Measurements from ENCODE around the gene MYO15A. TPM values are rescaled to one million over a fixed set of nuclear protein-coding genes. Genes with fewer than 3 reads are reported as not detected.
A peak's percentile ranks its signal among the peaks of the same experiment; 100 is the strongest.

The MYO15A gene
- polyA plus RNA-seq, 1 donor from 2014 or later = 0.48 TPM

- Mint-ChIP-seq H3K27me3 (no peaks in the 10 kb centered on the region), H3K4me1 (peaks cover 0 to 12% (median 9%) of the 10 kb centered on the region in 3 donors), H3K27ac (no peak overlapping the region), H3K9me3 (no peaks in the 10 kb centered on the region), H3K36me3 (peaks cover 2% of the 10 kb centered on the region), H3K4me3 (peak overlapping the region in 1 of 4 donors; percentile 74)
Measured at GRCh38 chr17:18151290-18151689, 42.7 kb downstream of the MYO15A start.

- H3K9me3 Mint-ChIP-seq = no peaks in the 10 kb centered on the region
- peak overlapping the region in 1 of 4 donors; percentile 74 for H3K4me3 Mint-ChIP-seq
- peaks cover 0 to 20% (median 18%) of the 10 kb centered on the region in 3 donors for H3K4me1 Mint-ChIP-seq
- H3K27me3 Mint-ChIP-seq = no peaks in the 10 kb centered on the region
- peak overlapping the region in 1 of 3 donors; percentile 39 for H3K27ac Mint-ChIP-seq
- peaks cover 2% of the 10 kb centered on the region for H3K36me3 Mint-ChIP-seq
Measured at GRCh38 chr17:18155179-18155578, 46.6 kb downstream of the MYO15A start.

GRCh38 chr17:18156171-18156975, 47.8 kb downstream of the MYO15A start:
- peaks cover 2% of the 10 kb centered on the region for H3K36me3 Mint-ChIP-seq
- H3K9me3 Mint-ChIP-seq = no peaks in the 10 kb centered on the region
- peak overlapping the region in 1 of 4 donors; percentile 27 for H3K4me3 Mint-ChIP-seq
- peaks cover 0 to 20% (median 18%) of the 10 kb centered on the region in 3 donors for H3K4me1 Mint-ChIP-seq
- peak overlapping the region in 1 of 3 donors; percentile 45 for H3K27ac Mint-ChIP-seq
- H3K27me3 Mint-ChIP-seq = peaks cover 2% of the 10 kb centered on the region

- Mint-ChIP-seq H3K4me3 (peak overlapping the region in 2 of 4 donors; percentile 17 to 74), H3K4me1 (peaks cover 0 to 20% (median 18%) of the 10 kb centered on the region in 3 donors), H3K36me3 (peaks cover 2% of the 10 kb centered on the region), H3K27ac (peak overlapping the region in 1 of 3 donors; percentile 19), H3K9me3 (no peaks in the 10 kb centered on the region), H3K27me3 (peaks cover 4% of the 10 kb centered on the region)
Measured at GRCh38 chr17:18156976-18157280, 48.4 kb downstream of the MYO15A start.

GRCh38 chr17:18157354-18157985, 48.9 kb downstream of the MYO15A start:
- Mint-ChIP-seq H3K4me3 (peak overlapping the region; percentile 54 to 93 (median 83)), H3K9me3 (no peaks in the 10 kb centered on the region), H3K4me1 (peaks cover 0 to 19% (median 18%) of the 10 kb centered on the region in 3 donors), H3K27me3 (peaks cover 4% of the 10 kb centered on the region), H3K27ac (peak overlapping the region in 2 of 3 donors; percentile 19 to 54), H3K36me3 (peaks cover 2% of the 10 kb centered on the region)

GRCh38 chr17:18158022-18158600, 49.6 kb downstream of the MYO15A start:
- H3K4me1 Mint-ChIP-seq = peaks cover 0 to 16% (median 16%) of the 10 kb centered on the region in 3 donors

GRCh38 chr17:18159551-18160120, 51.1 kb downstream of the MYO15A start:
- peaks cover 0 to 11% (median 9%) of the 10 kb centered on the region in 3 donors for H3K4me1 Mint-ChIP-seq
- H3K36me3 Mint-ChIP-seq = no peaks in the 10 kb centered on the region
- H3K9me3 Mint-ChIP-seq = no peaks in the 10 kb centered on the region
- H3K27ac Mint-ChIP-seq = peak overlapping the region in 1 of 3 donors; percentile 93
- peak overlapping the region; percentile 43 to 81 (median 50) for H3K4me3 Mint-ChIP-seq
- peaks cover 4% of the 10 kb centered on the region for H3K27me3 Mint-ChIP-seq

More at GRCh38 chr17:18158022-18158600, 49.6 kb downstream of the MYO15A start:
- Mint-ChIP-seq H3K27ac (peak overlapping the region; percentile 19 to 68 (median 54)), H3K9me3 (no peaks in the 10 kb centered on the region), H3K27me3 (peaks cover 4% of the 10 kb centered on the region), H3K4me3 (peak overlapping the region; percentile 74 to 93 (median 88)), H3K36me3 (no peaks in the 10 kb centered on the region)

GRCh38 chr17:18160128-18160856, 51.7 kb downstream of the MYO15A start:
- no peaks in the 10 kb centered on the region for H3K36me3 Mint-ChIP-seq
- H3K4me1 Mint-ChIP-seq = peaks cover 0 to 9% (median 9%) of the 10 kb centered on the region in 3 donors
- peaks cover 4% of the 10 kb centered on the region for H3K27me3 Mint-ChIP-seq
- no peaks in the 10 kb centered on the region for H3K9me3 Mint-ChIP-seq
- H3K27ac Mint-ChIP-seq = peak overlapping the region in 1 of 3 donors; percentile 93
- peak overlapping the region; percentile 43 to 81 (median 50) for H3K4me3 Mint-ChIP-seq

- H3K36me3 Mint-ChIP-seq = no peaks in the 10 kb centered on the region
- H3K4me3 Mint-ChIP-seq = no peak overlapping the region
- H3K9me3 Mint-ChIP-seq = no peaks in the 10 kb centered on the region
- peaks cover 0 to 9% (median 8%) of the 10 kb centered on the region in 3 donors for H3K4me1 Mint-ChIP-seq
- peaks cover 4% of the 10 kb centered on the region for H3K27me3 Mint-ChIP-seq
- no peak overlapping the region for H3K27ac Mint-ChIP-seq
Measured at GRCh38 chr17:18161207-18162145, 52.9 kb downstream of the MYO15A start.

- H3K9me3 Mint-ChIP-seq = no peaks in the 10 kb centered on the region
Measured at GRCh38 chr17:18163547-18163946, 55.0 kb downstream of the MYO15A start.

GRCh38 chr17:18166894-18167293, 58.3 kb downstream of the MYO15A start:
- Mint-ChIP-seq H3K4me1 (peaks cover 0 to 2% (median 0%) of the 10 kb centered on the region in 3 donors), H3K27me3 (no peaks in the 10 kb centered on the region), H3K36me3 (no peaks in the 10 kb centered on the region), H3K4me3 (no peak overlapping the region), H3K27ac (peak overlapping the region in 1 of 3 donors; percentile 7), H3K9me3 (no peaks in the 10 kb centered on the region)

More at GRCh38 chr17:18163547-18163946, 55.0 kb downstream of the MYO15A start:
- Mint-ChIP-seq H3K4me3 (no peak overlapping the region), H3K4me1 (peaks cover 0 to 2% (median 2%) of the 10 kb centered on the region in 3 donors), H3K27me3 (peaks cover 4% of the 10 kb centered on the region), H3K27ac (no peak overlapping the region), H3K36me3 (no peaks in the 10 kb centered on the region)

- Mint-ChIP-seq H3K4me3 (no peak overlapping the region), H3K4me1 (peaks cover 0 to 2% (median 0%) of the 10 kb centered on the region in 3 donors), H3K36me3 (no peaks in the 10 kb centered on the region), H3K27me3 (no peaks in the 10 kb centered on the region), H3K27ac (no peak overlapping the region), H3K9me3 (no peaks in the 10 kb centered on the region)
Measured at GRCh38 chr17:18167421-18167820, 58.9 kb downstream of the MYO15A start.

GRCh38 chr17:18172531-18173278, 64.1 kb downstream of the MYO15A start:
- no peak overlapping the region for H3K27ac Mint-ChIP-seq
- peaks cover 5 to 9% (median 7%) of the 10 kb centered on the region in 3 donors for H3K4me1 Mint-ChIP-seq
- H3K27me3 Mint-ChIP-seq = no peaks in the 10 kb centered on the region
- no peaks in the 10 kb centered on the region for H3K36me3 Mint-ChIP-seq
- H3K4me3 Mint-ChIP-seq = peak overlapping the region in 1 of 4 donors; percentile 14
- H3K9me3 Mint-ChIP-seq = no peaks in the 10 kb centered on the region
